HG03439 (cell line): Measurements from ENCODE around the gene ABCC6.
"Not testable (repeated sequence)": the region's sequence is repeated elsewhere in the genome, so short reads cannot be mapped to it uniquely, and the experiment has no call there.

ENCODE experiments used
- ATAC-seq: cut with Tn5 transposase; IDR thresholded peaks from one replicate; pipeline ENCODE4 v1.9.1; 2021; ENCODE audit warnings: mild to moderate bottlenecking, moderate library complexity; ENCODE audit not compliant: unreplicated experiment

Gene ABCC6

GRCh38 chr16:16223662-16224241, 458 bp upstream of the ABCC6 start:
- ATAC-seq = not testable (repeated sequence)

GRCh38 chr16:16221382-16221781, 1.9 kb downstream of the ABCC6 start:
- not testable (repeated sequence) for ATAC-seq

- ATAC-seq = not testable (repeated sequence)
Observed at GRCh38 chr16:16220449-16220848, 2.8 kb downstream of the ABCC6 start.

DNA sequence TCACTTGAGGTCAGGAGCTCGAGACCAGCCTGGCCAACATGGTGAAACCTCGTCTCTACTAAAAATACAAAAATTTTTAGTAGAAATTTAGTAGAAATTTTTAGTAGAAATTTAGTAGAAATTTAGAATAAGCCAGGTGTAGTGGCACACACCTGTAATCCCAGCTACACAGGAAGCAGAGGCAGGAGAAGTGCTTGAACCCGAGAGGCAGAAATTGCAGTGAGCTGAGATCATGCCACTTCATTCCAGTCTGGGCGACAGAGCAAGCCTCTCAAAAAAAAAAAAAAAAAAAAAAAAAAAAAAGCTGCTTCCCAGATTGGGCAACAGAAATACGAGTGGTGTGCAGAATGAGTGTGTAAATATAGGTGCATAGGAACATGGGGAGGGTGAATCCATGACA, 4.5 kb downstream of the ABCC6 start:
- ATAC-seq = not testable (repeated sequence)

DNA sequence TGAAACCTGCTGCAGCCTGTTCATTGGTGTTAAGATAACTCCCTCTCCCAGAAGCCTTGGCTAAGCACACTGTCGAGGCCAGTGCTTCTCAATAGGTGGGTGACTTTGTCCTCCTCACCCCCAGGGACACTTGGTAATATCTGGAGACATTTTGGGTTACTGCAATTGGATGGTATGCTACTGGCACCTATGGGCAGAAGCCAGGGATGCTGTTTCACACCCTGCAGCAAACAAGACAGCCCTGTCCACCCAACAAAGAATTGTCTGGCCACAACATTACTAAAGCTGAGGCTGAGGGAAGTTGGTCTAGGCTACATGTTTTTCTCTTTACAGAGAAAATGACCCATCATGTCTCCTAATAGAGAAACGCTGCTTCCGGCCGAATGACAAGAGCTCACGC, 4.9 kb downstream of the ABCC6 start:
- not testable (repeated sequence) for ATAC-seq

- not testable (repeated sequence) for ATAC-seq
Observed at GRCh38 chr16:16213863-16214293, 9.4 kb downstream of the ABCC6 start.

GRCh38 chr16:16211404-16211803, 11.9 kb downstream of the ABCC6 start:
- ATAC-seq = not testable (repeated sequence)

- not testable (repeated sequence) for ATAC-seq
Observed at GRCh38 chr16:16208461-16208860, 14.8 kb downstream of the ABCC6 start.

DNA sequence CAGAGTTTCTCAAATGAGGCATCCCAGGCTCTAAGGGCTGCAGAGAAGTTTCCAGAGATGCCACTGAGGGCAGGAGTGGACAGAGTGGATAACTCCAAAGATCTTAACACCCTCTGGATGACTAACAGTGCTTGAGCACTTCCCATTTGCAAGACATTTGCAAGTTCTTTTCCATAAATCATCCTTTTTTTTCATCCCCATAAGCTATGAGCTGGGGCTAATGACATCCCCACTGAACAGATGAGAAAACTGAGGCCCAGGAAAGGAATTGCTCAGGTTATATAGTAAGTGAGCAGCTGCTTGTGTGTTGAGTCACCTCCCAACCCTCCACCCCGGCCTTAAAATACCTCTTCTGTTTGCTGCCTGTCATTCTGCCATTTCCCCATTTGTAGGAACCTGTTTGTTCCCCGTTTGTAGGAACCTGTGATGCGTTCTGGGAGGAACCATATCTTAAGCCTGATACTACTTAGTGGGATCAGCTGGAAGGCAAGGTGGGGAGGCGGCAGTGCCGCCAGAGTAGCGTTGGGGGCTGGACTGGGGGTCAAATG, 15.4 kb downstream of the ABCC6 start:
- ATAC-seq = not testable (repeated sequence)

GRCh38 chr16:16207097-16207786, 16.1 kb downstream of the ABCC6 start:
- not testable (repeated sequence) for ATAC-seq

DNA sequence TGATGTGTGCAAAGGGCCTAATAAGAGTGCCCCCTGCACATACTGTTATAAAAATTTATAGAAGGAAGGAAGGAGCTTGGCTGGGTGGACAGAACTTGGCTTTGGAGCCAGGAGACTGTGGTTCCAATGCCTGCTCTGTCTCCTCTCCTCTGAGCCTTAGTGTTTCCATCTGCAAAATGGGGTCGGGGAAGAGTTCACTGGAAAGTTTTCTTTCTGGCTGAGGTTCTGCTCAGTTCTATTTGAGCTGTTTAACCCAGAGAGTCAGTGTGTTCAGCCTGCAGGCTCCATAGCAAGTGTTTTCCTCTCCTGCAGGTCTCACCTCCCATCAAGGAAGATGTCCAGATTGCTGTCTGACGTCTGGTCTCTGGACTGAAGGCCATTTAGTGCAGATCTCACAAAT, 17.4 kb downstream of the ABCC6 start:
- ATAC-seq = not testable (repeated sequence)

GRCh38 chr16:16204552-16204951, 18.7 kb downstream of the ABCC6 start:
- not testable (repeated sequence) for ATAC-seq

- not testable (repeated sequence) for ATAC-seq
Observed at GRCh38 chr16:16203494-16203893, 19.8 kb downstream of the ABCC6 start.

GRCh38 chr16:16202400-16203143, 20.7 kb downstream of the ABCC6 start:
- ATAC-seq = not testable (repeated sequence)

DNA sequence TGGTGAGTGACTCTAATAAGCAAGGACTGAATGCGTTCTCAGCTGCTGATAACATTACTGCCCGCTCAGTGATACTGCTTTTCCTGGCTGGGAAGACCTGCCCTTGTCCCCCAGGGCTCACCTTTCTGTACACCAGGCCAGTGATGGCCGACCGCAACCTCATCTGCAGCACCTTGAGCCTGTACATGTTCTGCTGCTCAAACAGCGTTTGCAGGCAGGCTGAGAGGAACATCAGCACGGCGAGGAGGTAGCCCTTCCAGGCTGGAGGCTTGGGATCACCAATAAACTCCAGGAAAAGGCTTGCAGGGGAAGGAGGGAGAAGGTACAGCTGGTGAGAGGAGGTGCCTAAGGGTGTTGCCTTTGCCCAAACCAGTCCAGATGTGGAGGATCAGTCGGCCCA, 21.4 kb downstream of the ABCC6 start:
- not testable (repeated sequence) for ATAC-seq

- ATAC-seq = not testable (repeated sequence)
Observed at GRCh38 chr16:16200391-16200790, 22.9 kb downstream of the ABCC6 start.

GRCh38 chr16:16199428-16199827, 23.9 kb downstream of the ABCC6 start:
- ATAC-seq = not testable (repeated sequence)

- ATAC-seq = no peak
Observed at GRCh38 chr16:16197966-16198365, 25.3 kb downstream of the ABCC6 start.

GRCh38 chr16:16197331-16197730, 26.0 kb downstream of the ABCC6 start:
- no peak for ATAC-seq

DNA sequence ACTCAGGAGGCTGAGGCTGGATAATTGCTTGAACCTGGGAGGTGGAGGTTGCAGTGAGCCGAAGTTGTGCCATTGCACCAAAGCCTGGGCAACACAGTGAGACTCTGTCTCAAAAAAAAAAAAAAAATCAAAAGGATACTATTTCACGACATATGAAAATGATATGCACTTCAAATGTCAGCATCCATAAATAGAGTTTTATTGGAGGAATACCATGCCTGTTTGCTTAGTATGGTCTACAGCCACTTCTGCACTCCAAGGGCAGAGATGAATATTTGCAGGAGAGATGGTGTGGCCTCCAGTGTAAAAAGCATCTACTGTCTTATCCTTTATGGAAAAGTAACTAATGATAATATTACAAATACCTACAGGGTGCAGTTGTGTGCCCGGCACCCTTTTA, 27.2 kb downstream of the ABCC6 start:
- ATAC-seq = no peak

DNA sequence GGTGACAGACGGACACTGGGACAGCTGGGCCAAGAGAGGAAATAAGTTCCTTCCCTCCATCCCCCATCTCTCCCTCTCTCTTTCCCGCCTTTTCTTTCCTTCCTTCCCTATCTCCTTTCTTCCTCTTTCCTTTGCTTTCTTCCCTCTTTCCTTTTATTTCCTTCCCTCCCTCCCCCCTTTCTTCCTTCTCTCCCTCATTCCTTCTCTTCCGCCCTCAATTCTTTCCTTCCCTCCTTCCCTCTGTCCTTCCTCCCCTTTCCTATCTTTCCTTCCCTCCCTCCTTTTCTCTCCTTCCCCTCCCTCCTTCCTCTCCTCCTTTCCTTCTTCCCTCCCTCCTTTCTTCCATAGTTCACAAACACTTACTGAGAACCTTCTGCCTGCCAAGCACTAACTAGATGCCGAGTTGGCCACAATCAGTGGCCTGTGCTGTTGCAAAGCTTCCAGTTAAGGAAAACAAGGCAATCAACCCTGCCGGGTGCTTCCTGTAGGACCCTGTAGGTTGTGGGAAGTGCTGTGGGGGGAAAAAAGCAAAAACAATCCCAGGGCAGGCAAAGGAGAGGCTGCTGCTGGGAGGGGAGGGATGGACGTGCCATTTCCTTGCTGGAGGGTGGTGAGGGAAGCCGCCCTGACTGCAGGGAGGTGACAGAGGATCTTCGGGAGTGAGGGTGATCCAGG, 31.7 kb downstream of the ABCC6 start:
- ATAC-seq = no peak
